ENCODE results near the gene CLRN1. TPM values are rescaled to one million over a fixed set of nuclear protein-coding genes. Genes with fewer than 3 reads are reported as not detected.

The CLRN1 gene
- total RNA-seq, 1 experiment from 2014 or later = not detected

- intact Hi-C loops (cut with micrococcal nuclease; ENCODE audit: unreplicated experiment) = no loop called here
Measured at GRCh38 chr3:150933473-150933995, 39.0 kb downstream of the CLRN1 start.

GRCh38 chr3:150931745-150932144 lies 40.8 kb downstream of the CLRN1 start:
- Histone ChIP-seq H3K4me1 (replicated peaks; ENCODE audit: insufficient read depth) (peaks cover 7% of the 10 kb centered on the region), H4K20me1 (ENCODE audit: insufficient read depth) (no peaks in the 10 kb centered on the region), H3K27me3 (ENCODE audit: insufficient read depth, low read depth) (no peaks in the 10 kb centered on the region), H3K27ac (no peak overlapping the region), H3K4me3 (no peak overlapping the region), H3K9me2 (ENCODE audit: insufficient read depth) (no peaks in the 10 kb centered on the region), H3F3A (ENCODE audit: insufficient read depth, low read depth) (no peaks in the 10 kb centered on the region), H3K9me3 (ENCODE audit: insufficient read depth, low read depth) (no peaks in the 10 kb centered on the region), H2AFZ (no peak overlapping the region), H3K79me2 (ENCODE audit: low read depth) (no peaks in the 10 kb centered on the region), H3K4me2 (no peak overlapping the region), H3K36me3 (ENCODE audit: low read depth) (no peaks in the 10 kb centered on the region)
- intact Hi-C loops (cut with micrococcal nuclease; ENCODE audit: unreplicated experiment) = no loop called here
- no peak for TF ChIP-seq CTCF (conservative IDR thresholded peaks at IDR 0.05)
- TF ChIP-seq EZH2 (IDR thresholded peaks at IDR 0.05; ENCODE audit: low read depth) = no peak
- no TSS peak for BruUV-seq (replicated peaks)
- ChIA-PET CTCF (no interaction called here), POLR2A (ENCODE audit: unreplicated experiment) (no interaction called here)
- DNase-seq = no peak

More at GRCh38 chr3:150933473-150933995, 39.0 kb downstream of the CLRN1 start:
- TF ChIP-seq CTCF (conservative IDR thresholded peaks at IDR 0.05) (no peak), EZH2 (IDR thresholded peaks at IDR 0.05; ENCODE audit: low read depth) (no peak)
- Histone ChIP-seq H3K9me3 (ENCODE audit: insufficient read depth, low read depth) (no peaks in the 10 kb centered on the region), H3K79me2 (ENCODE audit: low read depth) (no peaks in the 10 kb centered on the region), H3K27me3 (ENCODE audit: insufficient read depth, low read depth) (no peaks in the 10 kb centered on the region), H3K36me3 (ENCODE audit: low read depth) (no peaks in the 10 kb centered on the region), H3F3A (ENCODE audit: insufficient read depth, low read depth) (no peaks in the 10 kb centered on the region), H3K4me1 (replicated peaks; ENCODE audit: insufficient read depth) (peaks cover 7% of the 10 kb centered on the region), H3K4me2 (no peak overlapping the region), H4K20me1 (ENCODE audit: insufficient read depth) (no peaks in the 10 kb centered on the region), H3K4me3 (no peak overlapping the region), H3K9me2 (ENCODE audit: insufficient read depth) (no peaks in the 10 kb centered on the region), H3K27ac (no peak overlapping the region), H2AFZ (no peak overlapping the region)
- ChIA-PET CTCF (interaction anchor here (0.6 to 0.7 kb wide), 2 partner anchors 69 to 173 kb away, joined by 3 to 4 read pairs; no protein-coding TSS in a partner anchor), POLR2A (ENCODE audit: unreplicated experiment) (interaction anchor here (0.6 kb wide), 1 partner anchor 37 kb away, joined by 4 read pairs; no protein-coding TSS in a partner anchor)
- peak in 1 of 2 experiments; percentile 37 for DNase-seq
- no TSS peak for BruUV-seq (replicated peaks)

- Histone ChIP-seq H3K4me2 (no peak overlapping the region), H3K4me1 (replicated peaks; ENCODE audit: insufficient read depth) (peaks cover 7% of the 10 kb centered on the region), H3K79me2 (ENCODE audit: low read depth) (no peaks in the 10 kb centered on the region), H3K9me3 (ENCODE audit: insufficient read depth, low read depth) (no peaks in the 10 kb centered on the region), H3K36me3 (ENCODE audit: low read depth) (no peaks in the 10 kb centered on the region), H4K20me1 (ENCODE audit: insufficient read depth) (no peaks in the 10 kb centered on the region), H3K4me3 (no peak overlapping the region), H2AFZ (no peak overlapping the region), H3K27ac (no peak overlapping the region), H3F3A (ENCODE audit: insufficient read depth, low read depth) (no peaks in the 10 kb centered on the region), H3K9me2 (ENCODE audit: insufficient read depth) (no peaks in the 10 kb centered on the region), H3K27me3 (ENCODE audit: insufficient read depth, low read depth) (no peaks in the 10 kb centered on the region)
- DNase-seq = no peak
- BruUV-seq (replicated peaks) = no TSS peak
- ChIA-PET POLR2A (ENCODE audit: unreplicated experiment) (no interaction called here), CTCF (interaction anchor here (0.6 to 0.7 kb wide), 2 partner anchors 208 to 698 kb away, joined by 3 to 5 read pairs; no protein-coding TSS in a partner anchor)
- intact Hi-C loops (cut with micrococcal nuclease; ENCODE audit: unreplicated experiment) = no loop called here
- TF ChIP-seq CTCF (conservative IDR thresholded peaks at IDR 0.05) (no peak), EZH2 (IDR thresholded peaks at IDR 0.05; ENCODE audit: low read depth) (no peak)
Measured at GRCh38 chr3:150930839-150931238, 41.7 kb downstream of the CLRN1 start.

Measured in PC-9 (cell line).